HG02970 (cell line): ENCODE measurements around the gene SDSL.

Source experiments
- ATAC-seq: cut with Tn5 transposase; IDR thresholded peaks from one replicate; pipeline ENCODE4 v1.9.1; 2021; ENCODE audit warnings: mild to moderate bottlenecking, moderate library complexity, moderate number of reproducible peaks; ENCODE audit not compliant: unreplicated experiment, low FRiP score

The SDSL gene, protein sequence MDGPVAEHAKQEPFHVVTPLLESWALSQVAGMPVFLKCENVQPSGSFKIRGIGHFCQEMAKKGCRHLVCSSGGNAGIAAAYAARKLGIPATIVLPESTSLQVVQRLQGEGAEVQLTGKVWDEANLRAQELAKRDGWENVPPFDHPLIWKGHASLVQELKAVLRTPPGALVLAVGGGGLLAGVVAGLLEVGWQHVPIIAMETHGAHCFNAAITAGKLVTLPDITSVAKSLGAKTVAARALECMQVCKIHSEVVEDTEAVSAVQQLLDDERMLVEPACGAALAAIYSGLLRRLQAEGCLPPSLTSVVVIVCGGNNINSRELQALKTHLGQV

DNA sequence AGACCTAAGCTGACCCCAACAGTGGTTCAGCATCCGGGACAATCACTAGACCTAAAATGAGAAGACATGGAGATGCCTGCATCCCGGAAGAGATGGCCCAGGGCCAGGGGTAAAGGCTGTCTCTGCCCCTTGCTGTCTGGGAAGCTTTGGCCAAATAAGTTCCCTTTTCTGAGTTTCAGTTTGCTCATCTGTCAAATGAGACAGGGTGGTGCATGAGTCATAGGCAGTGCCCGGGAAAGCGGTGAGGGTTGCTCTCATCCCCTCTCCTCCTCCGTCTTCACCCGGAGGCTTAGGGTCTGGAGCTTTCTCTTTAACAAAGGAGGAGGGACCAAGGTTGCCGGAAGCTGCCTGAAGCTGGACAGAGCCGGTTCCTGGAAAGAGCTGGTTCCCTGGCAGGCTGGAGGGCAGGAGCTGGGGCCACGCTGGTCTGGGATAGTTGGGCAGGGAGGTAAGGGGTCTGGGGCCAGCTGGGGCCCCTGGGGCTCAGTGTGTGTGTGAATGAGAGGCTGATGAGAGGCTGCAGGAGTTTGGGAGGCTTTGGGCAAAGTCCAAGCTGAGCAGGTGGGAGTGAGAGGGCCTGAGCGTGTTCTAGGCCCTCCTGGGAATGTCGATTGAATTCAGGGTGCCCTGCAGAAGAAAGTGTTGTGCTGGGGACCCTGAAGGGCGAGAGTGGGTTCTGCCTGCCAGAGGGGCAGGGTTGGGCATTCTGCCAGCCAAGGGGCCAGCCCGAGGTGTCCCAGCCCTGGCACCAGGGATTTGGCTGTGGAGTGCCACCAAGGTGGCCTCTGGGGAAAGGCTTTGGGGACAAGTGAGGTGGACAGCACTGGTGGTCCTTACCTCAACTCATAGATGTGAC lies at the start of gene SDSL:
TSS of gene SDSL (plus strand) at position 351 of the 856 bp plus-strand sequence. CDS start 5,603 bp downstream, outside the sequence.
- ATAC-seq: peak; percentile 67

GRCh38 chr12:113373440-113373839 lies 48.7 kb upstream of the SDSL start:
- no peak for ATAC-seq

DNA sequence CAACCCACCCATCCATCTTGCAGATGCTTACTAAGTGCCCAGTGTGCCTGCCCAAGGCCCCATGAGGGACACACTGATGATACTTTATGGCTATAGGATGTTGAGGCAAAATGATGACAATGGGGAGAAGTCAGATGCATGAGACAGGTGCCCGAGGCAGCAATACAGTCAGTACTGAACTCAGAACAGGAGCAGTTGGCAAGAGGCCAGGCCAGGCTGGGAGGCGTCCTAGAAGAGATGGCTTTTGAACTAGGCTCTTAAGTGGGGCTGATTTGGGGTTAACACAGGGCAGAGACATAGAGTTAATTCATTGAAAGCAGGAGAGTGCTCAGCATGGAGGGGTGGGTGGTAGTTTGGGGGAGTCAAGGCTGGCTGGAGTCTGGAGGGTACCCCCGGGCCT lies 48.2 kb upstream of the SDSL start:
- ATAC-seq: no peak

GRCh38 chr12:113374823-113375428 lies 47.3 kb upstream of the SDSL start:
- no peak for ATAC-seq

DNA sequence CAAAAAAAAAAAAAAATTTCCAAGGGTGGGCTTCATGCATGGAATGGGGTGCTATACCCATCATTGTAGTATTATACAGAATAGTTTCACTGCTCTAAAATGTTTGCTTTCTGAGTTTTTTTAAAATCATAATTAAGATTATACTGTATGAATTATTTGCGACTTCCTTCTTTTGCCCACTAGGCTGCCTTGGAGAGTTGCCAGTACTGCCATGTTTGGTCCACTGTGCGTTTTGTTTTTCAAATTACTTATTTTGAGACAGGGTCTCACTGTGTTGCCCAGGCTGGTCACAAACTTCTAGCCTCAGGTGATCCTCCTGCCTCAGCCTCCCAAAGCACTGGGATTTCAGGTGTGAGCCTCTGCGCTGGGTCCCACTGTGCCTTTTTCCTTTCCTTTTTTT lies 43.9 kb upstream of the SDSL start:
- no peak for ATAC-seq

GRCh38 chr12:113381220-113381619 lies 41.0 kb upstream of the SDSL start:
- no peak for ATAC-seq

DNA sequence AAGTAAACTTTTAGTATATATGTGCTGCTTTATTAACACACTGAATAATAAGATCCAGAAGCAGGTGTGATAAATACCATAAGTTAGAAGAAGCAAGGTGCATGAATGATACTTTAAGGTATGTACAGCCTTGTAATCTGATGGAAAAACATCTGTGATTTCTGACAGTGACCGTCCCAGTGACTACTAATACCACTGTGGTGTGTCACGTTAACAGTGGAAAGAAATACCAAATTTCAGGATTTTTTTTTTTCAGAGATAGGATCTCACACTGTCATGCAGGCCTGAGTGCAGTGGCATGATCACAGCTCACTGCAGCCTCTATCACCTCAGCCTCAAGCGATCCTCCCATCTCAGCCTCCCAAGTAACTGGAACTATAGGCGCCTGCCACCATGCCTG lies 40.0 kb upstream of the SDSL start:
- no peak for ATAC-seq

DNA sequence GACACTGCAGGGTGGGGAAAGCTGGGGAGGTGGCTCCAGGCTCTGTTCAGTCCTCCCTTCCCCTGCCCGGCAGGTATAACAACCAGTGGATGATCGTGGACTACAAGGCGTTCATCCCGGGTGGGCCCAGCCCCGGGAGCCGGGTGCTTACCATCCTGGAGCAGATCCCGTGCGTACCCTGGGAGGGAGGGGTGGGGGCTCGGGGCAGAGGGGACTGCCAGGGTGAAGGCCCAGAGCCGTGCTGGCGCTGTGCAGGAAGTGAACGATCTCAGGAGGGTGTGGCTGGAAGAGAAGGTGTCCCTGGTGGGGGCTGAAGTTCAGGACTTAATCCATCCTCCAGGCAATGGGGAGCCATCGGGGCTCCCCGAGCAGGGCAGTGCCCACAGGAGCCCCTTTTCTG lies 37.4 kb upstream of the SDSL start:
- ATAC-seq: no peak

DNA sequence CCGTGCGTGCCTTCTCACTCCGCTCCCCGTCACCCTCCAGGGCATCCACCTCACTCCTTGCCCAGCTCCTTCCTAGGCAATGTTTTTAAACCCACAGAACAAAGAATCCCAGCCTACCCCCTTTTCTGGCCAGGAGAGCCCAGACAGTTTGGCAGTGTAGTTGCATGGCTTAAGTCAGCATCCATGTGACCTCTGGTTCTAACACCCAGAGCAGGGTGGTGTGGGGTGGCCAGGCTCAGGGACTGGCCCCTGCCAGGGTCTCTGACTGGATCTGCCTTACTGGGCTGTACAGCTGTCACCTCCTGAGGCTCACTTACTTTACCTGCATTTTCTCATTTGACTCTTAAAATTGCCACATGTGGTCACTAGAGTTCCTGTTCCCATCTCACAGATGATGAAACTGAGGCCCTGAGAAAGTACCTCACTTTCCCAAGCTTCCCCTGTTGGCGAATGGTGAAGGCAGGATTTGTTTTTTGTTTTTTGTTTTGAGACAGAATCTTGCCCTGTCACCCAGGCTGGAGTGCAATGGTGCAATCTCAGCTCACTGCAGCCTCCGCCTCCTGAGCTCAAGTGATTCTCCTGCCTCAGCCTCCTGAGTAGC lies 36.8 kb upstream of the SDSL start:
- ATAC-seq: no peak

DNA sequence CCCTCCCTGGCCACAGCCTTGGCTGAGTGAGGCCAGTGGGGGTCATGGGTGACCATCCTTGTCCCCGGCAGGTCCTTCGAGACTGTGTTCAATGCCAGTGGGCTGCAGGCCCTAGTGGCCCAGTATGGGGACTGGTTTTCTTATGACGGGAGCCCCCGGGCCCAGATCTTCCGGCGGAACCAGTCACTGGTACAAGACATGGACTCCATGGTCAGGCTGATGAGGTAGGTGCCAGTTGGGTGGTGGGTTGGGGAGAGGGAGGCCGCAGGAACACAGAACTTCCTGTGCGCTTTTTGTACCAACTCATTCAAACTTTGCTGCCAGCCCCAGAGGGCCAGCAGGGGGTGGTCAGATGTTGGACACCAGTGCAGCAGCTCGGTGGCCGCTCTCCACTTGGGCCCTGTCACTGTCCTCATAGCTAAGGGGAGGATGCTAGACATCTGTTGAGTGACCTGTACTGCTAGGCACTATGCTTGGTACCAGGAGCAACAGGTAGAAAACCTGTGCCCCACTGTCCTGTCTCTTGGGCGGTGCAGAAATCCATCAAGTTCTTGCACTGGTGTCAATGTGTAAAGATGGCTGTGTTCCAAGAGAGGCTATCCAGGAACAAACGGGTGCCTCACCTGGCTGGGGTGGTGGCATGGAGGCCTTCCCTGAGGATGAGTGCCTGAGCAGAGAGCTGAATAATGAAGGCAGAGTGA lies 35.2 kb upstream of the SDSL start:
- ATAC-seq: no peak

DNA sequence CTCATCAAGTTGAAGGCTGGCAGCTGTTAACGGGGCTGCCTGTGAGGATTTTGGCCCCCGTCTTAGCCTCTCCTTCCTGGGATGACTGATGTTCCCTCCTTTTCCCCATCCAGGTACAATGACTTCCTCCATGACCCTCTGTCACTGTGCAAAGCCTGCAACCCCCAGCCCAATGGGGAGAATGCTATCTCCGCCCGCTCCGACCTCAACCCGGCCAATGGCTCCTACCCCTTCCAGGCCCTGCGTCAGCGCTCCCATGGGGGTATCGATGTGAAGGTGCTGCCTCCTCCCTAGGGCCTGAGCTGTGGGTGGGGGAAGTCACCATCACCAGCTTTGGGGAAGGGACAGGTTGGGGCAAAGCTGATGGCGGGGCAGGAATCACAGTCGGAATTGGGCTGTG lies 34.5 kb upstream of the SDSL start:
- ATAC-seq: no peak

GRCh38 chr12:113388351-113388750 lies 33.8 kb upstream of the SDSL start:
- no peak for ATAC-seq

DNA sequence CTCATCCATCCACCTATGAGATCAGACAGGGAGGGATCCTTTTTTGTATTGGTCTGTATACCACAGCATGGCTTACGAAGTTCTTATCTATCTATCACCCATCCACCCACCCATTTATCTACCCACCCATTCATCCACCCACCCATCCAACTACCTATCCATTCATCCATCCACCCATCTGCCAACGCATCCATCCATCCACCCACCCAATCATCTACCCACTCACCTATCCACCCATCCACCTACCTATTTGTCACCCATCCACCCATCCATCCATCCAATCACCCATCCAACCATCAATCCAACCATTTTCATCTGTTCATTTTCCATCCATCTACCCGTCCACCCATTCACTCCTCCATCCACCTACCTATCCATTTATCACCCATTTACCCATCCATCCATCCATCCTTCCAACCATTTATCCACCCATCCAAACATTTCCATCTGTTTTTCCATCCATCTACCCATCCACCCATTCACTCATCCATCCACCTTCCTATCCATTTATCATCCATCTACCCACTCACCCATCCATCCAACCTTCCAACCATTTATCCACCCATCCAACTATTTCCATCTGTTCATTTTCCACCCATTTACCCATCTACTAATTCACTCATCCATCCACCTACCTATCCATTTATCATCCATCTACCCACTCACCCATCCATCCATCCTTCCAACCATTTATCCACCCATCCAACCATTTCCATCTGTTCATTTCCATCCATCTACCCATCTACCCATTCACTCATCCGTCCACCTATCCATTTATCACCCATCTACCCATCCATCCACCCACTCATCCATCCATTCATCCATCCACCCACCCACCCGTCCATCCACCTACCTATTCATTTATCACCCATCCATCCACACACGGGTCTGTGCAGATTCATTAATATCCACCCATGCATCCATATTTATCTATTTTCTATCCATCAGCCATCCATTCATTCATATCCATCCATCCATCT lies 31.8 kb upstream of the SDSL start:
- ATAC-seq: no peak

DNA sequence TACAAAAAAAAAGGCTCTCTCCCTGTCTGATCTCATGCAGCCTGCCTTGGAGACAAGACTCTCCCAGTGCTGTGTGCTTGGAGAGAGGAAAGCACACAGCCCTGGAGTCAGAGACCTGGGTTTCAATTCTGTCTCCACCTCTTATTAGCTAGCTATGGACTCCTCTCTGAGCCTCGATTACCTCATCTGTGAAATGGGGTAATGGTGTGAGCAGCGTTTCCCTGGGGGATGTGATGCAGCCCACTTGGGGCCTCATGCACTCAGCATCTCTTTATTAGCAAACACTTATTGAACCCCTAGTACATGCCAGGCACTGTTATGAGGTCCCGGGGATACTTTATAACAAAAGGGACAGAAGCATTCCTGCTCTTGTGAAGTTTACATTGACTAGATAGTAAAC lies 31.0 kb upstream of the SDSL start:
- ATAC-seq: no peak

GRCh38 chr12:113391650-113392337 lies 30.4 kb upstream of the SDSL start:
- no peak for ATAC-seq

DNA sequence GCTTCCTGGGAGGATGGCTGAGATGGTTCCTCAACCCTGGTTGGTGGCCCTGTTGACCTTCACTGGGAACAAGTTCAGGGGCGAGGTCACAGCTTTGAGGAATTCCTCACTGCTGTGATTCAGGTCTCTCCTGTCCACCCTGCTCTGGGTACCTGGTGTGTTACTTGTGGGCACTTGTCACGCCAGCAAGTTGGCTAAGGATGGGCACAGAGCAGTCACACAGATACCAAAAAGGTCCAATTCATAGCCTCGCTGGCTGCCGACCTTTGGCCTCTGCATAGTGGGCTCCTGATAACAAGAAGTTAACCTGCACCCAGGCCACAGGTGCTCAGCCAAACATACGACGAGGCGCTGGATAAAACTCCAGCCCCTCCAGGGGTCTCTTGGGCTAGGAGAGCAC lies 29.7 kb upstream of the SDSL start:
- no peak for ATAC-seq

GRCh38 chr12:113392988-113393579 lies 29.1 kb upstream of the SDSL start:
- no peak for ATAC-seq

- no peak for ATAC-seq
Measured at GRCh38 chr12:113393749-113394148, 28.4 kb upstream of the SDSL start.
